Measurements from ENCODE around the gene NHERF1. TPM values are rescaled to one million over a fixed set of nuclear protein-coding genes. Genes with fewer than 3 reads are reported as not detected.

NHERF1 gene
- total and polyA plus RNA-seq, 2 of the 13 experiments (the other 11 are each of a cell fraction or from before 2014, with no cell fraction given) = 169 to 269 TPM

- no peak for DNase-seq (ENCODE audit: low spot score)
- TF ChIP-seq ZNF766 (CRISPR knock-in tag; IDR thresholded peaks at IDR 0.05; ENCODE audit: borderline replicate concordance) (no peak), ZNF136 (CRISPR knock-in tag; IDR thresholded peaks at IDR 0.05; ENCODE audit: low read depth) (no peak), SNRNP70 (IDR thresholded peaks at IDR 0.05; ENCODE audit: low read depth, low read length) (no peak), SP4 (CRISPR knock-in tag; IDR thresholded peaks at IDR 0.05) (no peak), ETV5 (CRISPR knock-in tag; IDR thresholded peaks at IDR 0.05; ENCODE audit: borderline replicate concordance) (peak; percentile 56; the same call in 1 of the 2 replicates), ZBTB43 (CRISPR knock-in tag; conservative IDR thresholded peaks at IDR 0.05) (no peak), GABPB1 (CRISPR knock-in tag; IDR thresholded peaks at IDR 0.05) (0 out of 2 replicates have a peak, but pooled peaks have one; percentile 34), SALL1 (CRISPR knock-in tag; IDR thresholded peaks at IDR 0.05) (peak; percentile 31; the same call in 1 of the 2 replicates), SOX6 (IDR thresholded peaks at IDR 0.05) (no peak), SOX6 (CRISPR knock-in tag; IDR thresholded peaks at IDR 0.05) (no peak), AHR (CRISPR knock-in tag; IDR thresholded peaks at IDR 0.05) (no peak), CAMTA2 (CRISPR knock-in tag; IDR thresholded peaks at IDR 0.05; ENCODE audit: borderline replicate concordance) (no peak)
- TF ChIP-seq, protein P1, sequence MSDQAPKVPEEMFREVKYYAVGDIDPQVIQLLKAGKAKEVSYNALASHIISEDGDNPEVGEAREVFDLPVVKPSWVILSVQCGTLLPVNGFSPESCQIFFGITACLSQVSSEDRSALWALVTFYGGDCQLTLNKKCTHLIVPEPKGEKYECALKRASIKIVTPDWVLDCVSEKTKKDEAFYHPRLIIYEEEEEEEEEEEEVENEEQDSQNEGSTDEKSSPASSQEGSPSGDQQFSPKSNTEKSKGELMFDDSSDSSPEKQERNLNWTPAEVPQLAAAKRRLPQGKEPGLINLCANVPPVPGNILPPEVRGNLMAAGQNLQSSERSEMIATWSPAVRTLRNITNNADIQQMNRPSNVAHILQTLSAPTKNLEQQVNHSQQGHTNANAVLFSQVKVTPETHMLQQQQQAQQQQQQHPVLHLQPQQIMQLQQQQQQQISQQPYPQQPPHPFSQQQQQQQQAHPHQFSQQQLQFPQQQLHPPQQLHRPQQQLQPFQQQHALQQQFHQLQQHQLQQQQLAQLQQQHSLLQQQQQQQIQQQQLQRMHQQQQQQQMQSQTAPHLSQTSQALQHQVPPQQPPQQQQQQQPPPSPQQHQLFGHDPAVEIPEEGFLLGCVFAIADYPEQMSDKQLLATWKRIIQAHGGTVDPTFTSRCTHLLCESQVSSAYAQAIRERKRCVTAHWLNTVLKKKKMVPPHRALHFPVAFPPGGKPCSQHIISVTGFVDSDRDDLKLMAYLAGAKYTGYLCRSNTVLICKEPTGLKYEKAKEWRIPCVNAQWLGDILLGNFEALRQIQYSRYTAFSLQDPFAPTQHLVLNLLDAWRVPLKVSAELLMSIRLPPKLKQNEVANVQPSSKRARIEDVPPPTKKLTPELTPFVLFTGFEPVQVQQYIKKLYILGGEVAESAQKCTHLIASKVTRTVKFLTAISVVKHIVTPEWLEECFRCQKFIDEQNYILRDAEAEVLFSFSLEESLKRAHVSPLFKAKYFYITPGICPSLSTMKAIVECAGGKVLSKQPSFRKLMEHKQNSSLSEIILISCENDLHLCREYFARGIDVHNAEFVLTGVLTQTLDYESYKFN (CRISPR knock-in tag; conservative IDR thresholded peaks at IDR 0.05) = 0 out of 2 replicates have a peak, but pooled peaks have one; percentile 28
- ChIA-PET POLR2A (interaction anchor here (0.8 to 1.9 kb wide), 6 partner anchors 8 to 131 kb away, joined by 3 to 9 read pairs (median 4); partner anchors contain the start of gene FDXR), CTCF (ENCODE audit: low intra/inter-chr PET ratio, low total read pairs) (interaction anchor here (0.6 to 1.3 kb wide), 2 partner anchors 38 to 85 kb away, joined by 3 read pairs; no protein-coding TSS in a partner anchor)
- BruUV-seq (replicated peaks) = no TSS peak
- no peak overlapping the region for H2AFZ ChIP-seq (ENCODE audit: low read length)
- H3K9me3 ChIP-seq (ENCODE audit: low read length) = no peaks in the 10 kb centered on the region
- intact Hi-C loops (cut with micrococcal nuclease; ENCODE audit: unreplicated experiment) = no loop called here
- no peaks in the 10 kb centered on the region for H4K20me1 ChIP-seq (ENCODE audit: insufficient read depth, low read length)
- FAIRE-seq = no peak
- in situ Hi-C loops (cut with HindIII; ENCODE audit: extremely low pct_ligation_motif_present, low pct_unique_long_range_greater_than_20kb) = no loop called here
- WGBS (ENCODE audit: low lambda C conversion rate) = 4% methylated on average over 3 of the region's 4 CpGs
- H3K9ac ChIP-seq (ENCODE audit: insufficient read depth, low read depth, low read length) = no peak overlapping the region
- H3K4me3 ChIP-seq (replicated peaks in 1 of 3; ENCODE audit: insufficient read depth in 1 of 3, low read depth in 2 of 3, low read length in 3 of 3) = no peak overlapping the region; a peak in 1 of 6 replicates
- ATAC-seq = no peak
- no peak overlapping the region for H3K27ac ChIP-seq (ENCODE audit: extremely low read length, insufficient read depth, low read length)
- peak overlapping the region; percentile 33 for H3K4me2 ChIP-seq (ENCODE audit: low read depth, low read length)
- no peaks in the 10 kb centered on the region for H3K36me3 ChIP-seq (replicated peaks in 1 of 2; ENCODE audit: control insufficient read depth in 1 of 2, insufficient read depth in 2 of 2, low read length in 2 of 2)
- peaks cover 85% of the 10 kb centered on the region for H3K4me1 ChIP-seq (ENCODE audit: insufficient read depth, low read length)
- no peaks in the 10 kb centered on the region for H3K79me2 ChIP-seq (ENCODE audit: insufficient read depth, low read length)
- peaks cover 5 to 25% of the 10 kb centered on the region in 2 experiments; a peak in 2 of 5 replicates for H3K27me3 ChIP-seq (ENCODE audit: control insufficient read depth in 1 of 2, insufficient read depth in 2 of 2, low read length in 2 of 2)
Observed at GRCh38 chr17:74742153-74742515, 6.3 kb upstream of the NHERF1 start.
